Endothelial cell of umbilical vein (primary cell): ENCODE data around the gene GCDH. TPM values are rescaled to one million over a fixed set of nuclear protein-coding genes. Genes with fewer than 3 reads are reported as not detected.

Experiments used
- BruUV-seq: library from RNA; stranded (reverse); fragments of 400-500 nt; replicated peaks from 2 replicates; lab custom pipeline; 2021; lab: Mats Ljungman, UMichigan
- CTCF ChIA-PET: fragments of 300-600, 350-600 bp; sonication (Branson Sonifier 250); formaldehyde crosslinking; loops from one replicate; lab custom pipeline; 2021; ENCODE audit warnings: antibody characterized with exemption, inconsistent platforms; lab: Charles Lee
- POLR2A ChIA-PET: fragments of 300-600, 350-600 bp; sonication (Branson Sonifier 250); formaldehyde crosslinking; loops from one replicate; lab custom pipeline; 2021; ENCODE audit warnings: antibody characterized with exemption, inconsistent platforms; lab: Charles Lee
- DNase-seq: peaks from one replicate; pipeline ENCODE4 v3.0.0-alpha.2; 2011; ENCODE audit warnings: low read depth, low spot score
- FAIRE-seq: peaks from 2 replicates; lab custom pipeline; 2011; peaks lifted over from hg19 to GRCh38; lab: Jason Lieb, UNC
- H2AFZ ChIP-seq: 2 replicates; pipeline ENCODE4 v1.6.0; 2012; ENCODE audit warnings: low read depth, low read length, control low read depth, inconsistent platforms
- H3K27ac ChIP-seq: 2 replicates; pipeline ENCODE4 v1.5.1; 2011; ENCODE audit warnings: low read depth, mild to moderate bottlenecking, control low read depth, low read length, moderate library complexity; ENCODE audit not compliant: insufficient read depth
- H3K27me3 ChIP-seq, 2 experiments: 2 replicates each; pipeline versions ENCODE4 v1.6.0 to v1.6.1; 2011; ENCODE audit warnings: low read length in 2 of 2, mixed read lengths in 1 of 2; ENCODE audit not compliant: control insufficient read depth in 2 of 2, insufficient read depth in 2 of 2
- H3K36me3 ChIP-seq, 2 experiments: 2 replicates in 1 of 2; 3 replicates in 1 of 2; pipeline ENCODE4 v1.5.1; 2011; ENCODE audit warnings: low read length in 2 of 2, mild to moderate bottlenecking in 1 of 2, moderate library complexity in 1 of 2; ENCODE audit not compliant: control insufficient read depth in 2 of 2, insufficient read depth in 2 of 2; ENCODE audit errors: extremely low read depth in 1 of 2
- H3K4me1 ChIP-seq: 3 replicates; pipeline ENCODE4 v1.5.1; 2011; ENCODE audit warnings: mild to moderate bottlenecking, low read length; ENCODE audit not compliant: control insufficient read depth, insufficient read depth; ENCODE audit errors: extremely low read depth
- H3K4me2 ChIP-seq: 2 replicates; pipeline ENCODE4 v1.6.1; 2011; ENCODE audit warnings: low read length, control low read depth, mixed read lengths; ENCODE audit not compliant: insufficient read depth
- H3K4me3 ChIP-seq, 3 experiments: fragments of 200-600 bp in 1 of 3; sonication (generic), shearing (Covaris generic) in 1 of 3; replicated peaks in 1 of 3; 2 replicates each; pipeline ENCODE4 v1.5.1; 2011 to 2016; ENCODE audit warnings: control low read depth in 3 of 3, low read length in 3 of 3, mild to moderate bottlenecking in 2 of 3, inconsistent platforms in 1 of 3, low read depth in 1 of 3, moderate library complexity in 1 of 3; ENCODE audit not compliant: insufficient read depth in 1 of 3
- H3K79me2 ChIP-seq: 2 replicates; pipeline ENCODE4 v1.6.0; 2012; ENCODE audit warnings: low read length, inconsistent platforms; ENCODE audit not compliant: control insufficient read depth, insufficient read depth
- H3K9ac ChIP-seq: replicated peaks from 2 replicates; pipeline ENCODE3; 2011; ENCODE audit warnings: low read length, control low read depth; ENCODE audit not compliant: insufficient read depth; ENCODE audit errors: extremely low read depth
- H3K9me1 ChIP-seq: replicated peaks from 3 replicates; pipeline ENCODE4 v1.6.0; 2011; ENCODE audit warnings: mild to moderate bottlenecking, low read length; ENCODE audit not compliant: control insufficient read depth, insufficient read depth; ENCODE audit errors: extremely low read depth
- H3K9me3 ChIP-seq: replicated peaks from 2 replicates; pipeline ENCODE4 v1.5.1; 2012; ENCODE audit warnings: low read length, inconsistent platforms; ENCODE audit not compliant: control insufficient read depth, insufficient read depth
- H4K20me1 ChIP-seq: replicated peaks from 2 replicates; pipeline ENCODE3; 2011; ENCODE audit warnings: mild to moderate bottlenecking, low read length; ENCODE audit not compliant: control insufficient read depth, insufficient read depth; ENCODE audit errors: extremely low read depth
- EZH2 ChIP-seq: IDR thresholded peaks from 2 replicates; pipeline ENCODE4 v1.6.1; 2012; ENCODE audit warnings: borderline replicate concordance, low read depth, mild to moderate bottlenecking, moderate library complexity, low read length, inconsistent platforms; ENCODE audit not compliant: severe bottlenecking
- FOS ChIP-seq: IDR thresholded peaks from 2 replicates; pipeline ENCODE4 v1.6.1; 2011; ENCODE audit warnings: mild to moderate bottlenecking, low read length, moderate library complexity, borderline replicate concordance; ENCODE audit not compliant: insufficient read depth
- GATA2 ChIP-seq: IDR thresholded peaks from 2 replicates; pipeline ENCODE4 v1.7.0; 2011; ENCODE audit warnings: low read depth, mild to moderate bottlenecking, moderate library complexity, mixed read lengths, low read length; ENCODE audit not compliant: insufficient read length, insufficient read depth
- JUN ChIP-seq: IDR thresholded peaks from 2 replicates; pipeline ENCODE4 v1.6.1; 2011; ENCODE audit warnings: borderline replicate concordance, low read depth; ENCODE audit not compliant: insufficient read length, insufficient read depth
- MYC ChIP-seq: IDR thresholded peaks from one replicate; pipeline ENCODE4 v1.6.1; 2011; ENCODE audit warnings: mild to moderate bottlenecking, low read depth, low read length
- dilution Hi-C: fragments of 300-500 bp; cut with MboI; formaldehyde crosslinking; loops from one replicate; pipeline ENCODE4 v1.15.0; 2019; ENCODE audit warnings: low sequenced_read_pairs; ENCODE audit not compliant: extremely low pct_ligation_motif_present
- intact Hi-C: fragments of 100-400 bp; cut with micrococcal nuclease; formaldehyde crosslinking; loops from one replicate; pipeline ENCODE4 v1.10.0; 2022
- polyA plus RNA-seq, 4 experiments: library from polyadenylated mRNA; depleted of rRNA in 3 of 4; stranded (reverse) in 3 of 4; unstranded in 1 of 4; fragments of >200 nt; gene quantifications; 2 replicates each; pipeline versions ENCODE4 v1.2.1 to v1.2.3, GENCODE V29; 2011 to 2012; ENCODE audit warnings: missing spikeins in 1 of 4
- total RNA-seq: library from RNA; stranded (reverse); gene quantifications from 2 replicates; pipeline ENCODE4 v1.2.3, GENCODE V29; 2021
- TF ChIP-seq, protein P1 (sequence below): IDR thresholded peaks from 2 replicates; pipeline ENCODE4 v1.6.1; 2011; ENCODE audit not compliant: insufficient read depth, insufficient read length
- TF ChIP-seq, protein P2 (sequence below), 2 donors: IDR thresholded peaks; 1 replicate in 1 of 2; 2 replicates in 1 of 2; pipeline ENCODE4 v1.5.1; 2011; ENCODE audit warnings: low read length in 2 of 2, mild to moderate bottlenecking in 2 of 2, moderate library complexity in 2 of 2, control low read depth in 1 of 2, inconsistent platforms in 1 of 2, low read depth in 1 of 2; ENCODE audit not compliant: insufficient read depth in 1 of 2; ENCODE audit errors: extremely low read depth in 1 of 2

Gene GCDH
- total and polyA plus RNA-seq, 2 donors (not counting 3 experiments of a cell fraction or from before 2014, with no cell fraction given): 27.3 to 35.8 TPM

DNA sequence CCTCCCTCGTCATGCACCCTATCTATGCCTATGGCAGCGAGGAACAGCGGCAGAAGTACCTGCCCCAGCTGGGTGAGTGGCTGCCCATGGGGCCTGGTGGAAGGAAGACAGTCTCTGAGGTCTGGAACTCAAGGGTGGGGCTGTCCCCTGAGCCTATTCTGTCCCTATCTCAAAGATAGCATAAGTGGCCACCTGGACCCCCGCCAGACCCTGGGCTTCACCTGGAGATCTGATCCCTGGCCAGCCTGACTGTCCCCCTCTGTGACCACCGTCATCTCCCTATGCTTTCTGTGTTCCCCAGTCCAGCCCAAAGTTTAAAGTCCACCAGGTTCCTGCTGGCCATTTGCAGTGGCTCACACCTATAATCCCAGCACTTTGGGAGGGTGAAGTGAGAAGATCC lies 2.6 kb downstream of the GCDH start:
- no peaks in the 10 kb centered on the region for H3K27me3 ChIP-seq

More for the DNA sequence above, 2.6 kb downstream of the GCDH start:
- no peak for DNase-seq
- POLR2A ChIA-PET: no interaction called here
- intact Hi-C loops (no loop called here), dilution Hi-C loops (no loop called here)
- FAIRE-seq: no peak
- no peak for TF ChIP-seq FOS
- TF ChIP-seq EZH2: no peak
- TF ChIP-seq, protein P1, sequence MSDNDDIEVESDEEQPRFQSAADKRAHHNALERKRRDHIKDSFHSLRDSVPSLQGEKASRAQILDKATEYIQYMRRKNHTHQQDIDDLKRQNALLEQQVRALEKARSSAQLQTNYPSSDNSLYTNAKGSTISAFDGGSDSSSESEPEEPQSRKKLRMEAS: no peak
- no peak for TF ChIP-seq GATA2
- TF ChIP-seq MYC: no peak
- no peak for TF ChIP-seq JUN
- TF ChIP-seq, protein P2, sequence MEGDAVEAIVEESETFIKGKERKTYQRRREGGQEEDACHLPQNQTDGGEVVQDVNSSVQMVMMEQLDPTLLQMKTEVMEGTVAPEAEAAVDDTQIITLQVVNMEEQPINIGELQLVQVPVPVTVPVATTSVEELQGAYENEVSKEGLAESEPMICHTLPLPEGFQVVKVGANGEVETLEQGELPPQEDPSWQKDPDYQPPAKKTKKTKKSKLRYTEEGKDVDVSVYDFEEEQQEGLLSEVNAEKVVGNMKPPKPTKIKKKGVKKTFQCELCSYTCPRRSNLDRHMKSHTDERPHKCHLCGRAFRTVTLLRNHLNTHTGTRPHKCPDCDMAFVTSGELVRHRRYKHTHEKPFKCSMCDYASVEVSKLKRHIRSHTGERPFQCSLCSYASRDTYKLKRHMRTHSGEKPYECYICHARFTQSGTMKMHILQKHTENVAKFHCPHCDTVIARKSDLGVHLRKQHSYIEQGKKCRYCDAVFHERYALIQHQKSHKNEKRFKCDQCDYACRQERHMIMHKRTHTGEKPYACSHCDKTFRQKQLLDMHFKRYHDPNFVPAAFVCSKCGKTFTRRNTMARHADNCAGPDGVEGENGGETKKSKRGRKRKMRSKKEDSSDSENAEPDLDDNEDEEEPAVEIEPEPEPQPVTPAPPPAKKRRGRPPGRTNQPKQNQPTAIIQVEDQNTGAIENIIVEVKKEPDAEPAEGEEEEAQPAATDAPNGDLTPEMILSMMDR (IDR thresholded peaks at IDR 0.05; ENCODE audit: extremely low read depth in 1 of 2, insufficient read depth in 1 of 2, low read depth in 1 of 2, low read length in 2 of 2): no peak
- no peak overlapping the region for H3K4me2 ChIP-seq
- H3K27ac ChIP-seq: no peak overlapping the region
- BruUV-seq: no TSS peak
- H3K9me3 ChIP-seq: no peaks in the 10 kb centered on the region
- no peaks in the 10 kb centered on the region for H3K79me2 ChIP-seq
- H3K9me1 ChIP-seq: no peaks in the 10 kb centered on the region
- CTCF ChIA-PET: interaction anchor here (0.7 kb wide), 1 partner anchor 46 kb away, joined by 3 read pairs; no protein-coding TSS in a partner anchor
- no peak overlapping the region for H2AFZ ChIP-seq
- no peaks in the 10 kb centered on the region for H4K20me1 ChIP-seq
- H3K9ac ChIP-seq: no peak overlapping the region
- no peak overlapping the region for H3K4me3 ChIP-seq
- H3K4me1 ChIP-seq: peaks cover 10% of the 10 kb centered on the region
- peaks cover 0 to 5% of the 10 kb centered on the region in 2 experiments for H3K36me3 ChIP-seq
